Adrenal gland (tissue), 12 donors: ENCODE results near the gene TDO2. TPM values are rescaled to one million over a fixed set of nuclear protein-coding genes. Genes with fewer than 3 reads are reported as not detected.

Source experiments
- DNase-seq, 7 donors: peaks; one replicate each; pipeline ENCODE4 v3.0.0-alpha.2; 2019 to 2020
- H3K27ac ChIP-seq, 5 donors: fragments of 200-600 bp; sonication (generic) in 4 of 5; 1 replicate in 3 of 5; 2 replicates in 2 of 5; pipeline versions ENCODE4 v1.5.1 to v1.8.0; 2016 to 2020; ENCODE audit warnings: mild to moderate bottlenecking in 1 of 5
- H3K27me3 ChIP-seq: fragments of 200-600 bp; 2 replicates; pipeline ENCODE4 v1.8.0; 2021
- H3K36me3 ChIP-seq, 2 donors: fragments of 200-600 bp; replicated peaks in 1 of 2; 1 replicate in 1 of 2; 2 replicates in 1 of 2; pipeline versions ENCODE4 v1.5.1 to v1.8.0; 2018 to 2022
- H3K4me1 ChIP-seq, 2 donors: fragments of 200-600 bp; replicated peaks in 1 of 2; 1 replicate in 1 of 2; 2 replicates in 1 of 2; pipeline versions ENCODE4 v1.5.1 to v1.8.0; 2018 to 2021
- H3K4me3 ChIP-seq, 4 donors: fragments of 200-600 bp; sonication (generic) in 3 of 4; one replicate each; pipeline ENCODE4 v1.5.1; 2016 to 2018
- H3K9me3 ChIP-seq, 3 donors: fragments of 200-600 bp; sonication (generic) in 1 of 3; replicated peaks in 1 of 3; 1 replicate in 2 of 3; 2 replicates in 1 of 3; pipeline versions ENCODE4 v1.5.1 to v1.8.0; 2016 to 2021
- CTCF ChIP-seq, 6 experiments: fragments of 450-650 bp in 4 of 6; fragments of 200-600 bp in 2 of 6; sonication (generic) in 1 of 6; IDR thresholded peaks; 1 replicate in 5 of 6; 2 replicates in 1 of 6; pipeline versions ENCODE4 v1.5.1 to v1.8.0; 2016 to 2021; ENCODE audit warnings: antibody characterized with exemption in 6 of 6, mild to moderate bottlenecking in 2 of 6, moderate library complexity in 1 of 6
- POLR2A ChIP-seq, 2 donors: fragments of 450-650 bp; IDR thresholded peaks; one replicate each; pipeline ENCODE4 v1.6.1; 2017; ENCODE audit warnings: antibody characterized with exemption in 2 of 2, mild to moderate bottlenecking in 2 of 2, moderate library complexity in 1 of 2
- WGBS, 4 donors: extraction: QIAGEN DNeasy Blood & Tissue Kit in 2 of 4; methylation state at CpG; one replicate each; pipeline versions ENCODE4 v1.1.5 to v1.1.7; 2013 to 2017; 5-methylcytosine and 5-hydroxymethylcytosine counted together
- intact Hi-C, 2 donors: fragments of 100-400 bp; cut with DNase I; formaldehyde crosslinking; loops; one replicate each; pipeline versions ENCODE4 v1.14.1 to v1.15.0; 2022 to 2023
- polyA plus RNA-seq, 3 donors: library from polyadenylated mRNA; stranded (reverse); fragments of 200-250 nt in 2 of 3; fragments of 350-450 nt in 1 of 3; fragmentation: Illumina TruSeq in 1 of 3; extraction: RNeasy Lipid Tissue Mini Kit (QIAGEN cat#74804) in 1 of 3; gene quantifications; one replicate each; pipeline ENCODE4 v1.2.3, GENCODE V29; 2013 to 2014
- total RNA-seq, 9 donors: library from RNA; depleted of rRNA in 4 of 9; stranded (reverse); fragments of >200 nt in 4 of 9; fragments of 120-200 nt in 1 of 9; fragmentation: NEBNext Ultra II Directional in 1 of 9; extraction: Animal tissue kit (Norgen Biotek cat#: 25700) in 1 of 9; gene quantifications; one replicate each; pipeline versions ENCODE4 v1.1.0 to v1.2.4, GENCODE V29; 2013 to 2023
- donor health status: healthy with polysubstance abuse.
- donor health status: Bipolar disorder and iron deficiency.
- donor health status: DM: yes; HTN: yes; CAD: no.
- donor health status: DM: no; HTN: no; CAD: no.
- donor health status: DM: no; HTN: no; CAD: no.
- donor health status: DM: yes; HTN: yes; CAD: no.

Gene TDO2
- total and polyA plus RNA-seq, 12 donors: 0.56 to 9.8 (median 2.6) TPM

- Histone ChIP-seq H3K27ac (no peak overlapping the region), H3K4me3 (no peak overlapping the region), H3K4me1 (no peaks in the 10 kb centered on the region), H3K36me3 (peaks cover 0 to 4% of the 10 kb centered on the region in 2 donors), H3K9me3 (peaks cover 0 to 5% (median 0%) of the 10 kb centered on the region in 3 donors), H3K27me3 (no peaks in the 10 kb centered on the region)
- intact Hi-C loops: no loop called here
- DNase-seq: no peak
- TF ChIP-seq CTCF (IDR thresholded peaks at IDR 0.05) (no peak), POLR2A (IDR thresholded peaks at IDR 0.05) (no peak)
- 80 to 91% (median 90%) methylated on average over 6 of the region's 6 CpGs for WGBS, 4 donors
Measured at GRCh38 chr4:155941085-155941790, 37.7 kb downstream of the TDO2 start.

- Histone ChIP-seq H3K9me3 (peaks cover 0 to 5% (median 0%) of the 10 kb centered on the region in 3 donors), H3K4me1 (no peaks in the 10 kb centered on the region), H3K4me3 (no peak overlapping the region), H3K36me3 (peaks cover 0 to 4% of the 10 kb centered on the region in 2 donors), H3K27me3 (no peaks in the 10 kb centered on the region), H3K27ac (no peak overlapping the region)
- 90 to 100% (median 96%) methylated on average over 1 of the region's 1 CpG for WGBS, 4 donors
- intact Hi-C loops: no loop called here
- no peak for DNase-seq
- TF ChIP-seq CTCF (IDR thresholded peaks at IDR 0.05): no peak
- TF ChIP-seq POLR2A (IDR thresholded peaks at IDR 0.05): no peak
Measured at GRCh38 chr4:155941820-155942219, 38.3 kb downstream of the TDO2 start.

- H3K36me3 ChIP-seq: no peaks in the 10 kb centered on the region
- 70 to 91% (median 83%) methylated on average over 3 of the region's 3 CpGs for WGBS, 4 donors
- TF ChIP-seq CTCF (IDR thresholded peaks at IDR 0.05) (no peak), POLR2A (IDR thresholded peaks at IDR 0.05) (no peak)
- no peak overlapping the region for H3K4me3 ChIP-seq
- peaks cover 0 to 5% (median 0%) of the 10 kb centered on the region in 3 donors for H3K9me3 ChIP-seq
- H3K27me3 ChIP-seq: no peaks in the 10 kb centered on the region
- no peak for DNase-seq
- H3K27ac ChIP-seq: no peak overlapping the region
- intact Hi-C loops: no loop called here
- H3K4me1 ChIP-seq: no peaks in the 10 kb centered on the region
Measured at GRCh38 chr4:155943605-155944291, 40.3 kb downstream of the TDO2 start.

GRCh38 chr4:155944516-155944915 is 41.0 kb downstream of the TDO2 start:
- no peak for DNase-seq
- H3K4me1 ChIP-seq: no peaks in the 10 kb centered on the region
- H3K27ac ChIP-seq: no peak overlapping the region
- no peak overlapping the region for H3K4me3 ChIP-seq
- H3K9me3 ChIP-seq: peaks cover 0 to 5% (median 0%) of the 10 kb centered on the region in 3 donors
- no peak for TF ChIP-seq CTCF (IDR thresholded peaks at IDR 0.05)
- no peak for TF ChIP-seq POLR2A (IDR thresholded peaks at IDR 0.05)
- intact Hi-C loops: no loop called here
- no peaks in the 10 kb centered on the region for H3K36me3 ChIP-seq
- 52 to 77% (median 66%) methylated on average over 1 of the region's 1 CpG for WGBS, 4 donors
- H3K27me3 ChIP-seq: no peaks in the 10 kb centered on the region
